Measurements from ENCODE around the gene PIGR.
A peak's percentile ranks its signal among the peaks of the same experiment; 100 is the strongest.

PIGR gene

GRCh38 chr1:206958144-206958543 is 11.9 kb upstream of the PIGR start:
- DNase-seq: no peak

- DNase-seq: no peak
Observed at GRCh38 chr1:206957639-206958038, 11.4 kb upstream of the PIGR start.

GRCh38 chr1:206955476-206956451 is 9.5 kb upstream of the PIGR start:
- peak in 3 of 4 experiments; percentile 50 to 84 (median 76) for DNase-seq

- no peak for DNase-seq
Observed at GRCh38 chr1:206954459-206955342, 8.4 kb upstream of the PIGR start.

- DNase-seq: peak in 2 of 4 experiments; percentile 11 to 15
Observed at GRCh38 chr1:206953626-206954025, 7.4 kb upstream of the PIGR start.

- DNase-seq: no peak
Observed at GRCh38 chr1:206953126-206953525, 6.9 kb upstream of the PIGR start.

GRCh38 chr1:206952171-206952570 is 5.9 kb upstream of the PIGR start:
- peak; percentile 88 to 95 (median 90) for DNase-seq

GRCh38 chr1:206951318-206952100 is 5.2 kb upstream of the PIGR start:
- peak in 2 of 4 experiments; percentile 19 to 31 for DNase-seq

GRCh38 chr1:206949641-206950040 is 3.4 kb upstream of the PIGR start:
- peak in 1 of 4 experiments; percentile 11 for DNase-seq

GRCh38 chr1:206949208-206949607 is 2.9 kb upstream of the PIGR start:
- DNase-seq: peak; percentile 70 to 85 (median 82)

GRCh38 chr1:206947255-206947654 is 989 bp upstream of the PIGR start:
- peak; percentile 51 to 73 (median 63) for DNase-seq

- DNase-seq: no peak
Observed at GRCh38 chr1:206945779-206946178, 487 bp downstream of the PIGR start.

GRCh38 chr1:206944703-206945102 is 1.6 kb downstream of the PIGR start:
- DNase-seq: no peak

- no peak for DNase-seq
Observed at GRCh38 chr1:206941766-206942418, 4.4 kb downstream of the PIGR start.

GRCh38 chr1:206940588-206940936 is 5.7 kb downstream of the PIGR start:
- no peak for DNase-seq

GRCh38 chr1:206939841-206940587 is 6.3 kb downstream of the PIGR start:
- no peak for DNase-seq

- no peak for DNase-seq
Observed at GRCh38 chr1:206939131-206939530, 7.1 kb downstream of the PIGR start.

- peak in 3 of 4 experiments; percentile 53 to 76 (median 66) for DNase-seq
Observed at GRCh38 chr1:206937425-206937824, 8.8 kb downstream of the PIGR start.

- DNase-seq: peak; percentile 81 to 90 (median 85)
Observed at GRCh38 chr1:206935491-206936067, 10.7 kb downstream of the PIGR start.

- DNase-seq: peak; percentile 81 to 93 (median 88)
Observed at GRCh38 chr1:206933333-206933945, 12.8 kb downstream of the PIGR start.
